Panc1 (cell line): ENCODE results near the gene GZF1. TPM values are rescaled to one million over a fixed set of nuclear protein-coding genes. Genes with fewer than 3 reads are reported as not detected.

Source experiments
- ATAC-seq: fragments of 200-7000 bp; cut with Tn5 transposase; 2 replicates; pipeline ENCODE4 v1.9.1; 2020; ENCODE audit warnings: mild to moderate bottlenecking, moderate library complexity
- Bru-seq: library from RNA; stranded (reverse); fragments of 400-500 nt; gene quantifications from one replicate; lab custom pipeline; 2021; lab: Mats Ljungman, UMichigan
- BruChase-seq, 2 experiments: library from RNA; stranded (reverse); fragments of 400-500 nt; gene quantifications; one replicate each; lab custom pipeline; 2021; lab: Mats Ljungman, UMichigan
- BruUV-seq: library from RNA; stranded (reverse); fragments of 400-500 nt; replicated peaks from 2 replicates; lab custom pipeline; 2021; lab: Mats Ljungman, UMichigan
- CTCF ChIA-PET: fragments of 300-600 bp; sonication (Branson Sonifier 250); formaldehyde crosslinking; loops from one replicate; lab custom pipeline; 2022; ENCODE audit warnings: antibody characterized with exemption; lab: Charles Lee
- POLR2A ChIA-PET: fragments of 300-600 bp; sonication (Branson Sonifier 250); formaldehyde crosslinking; loops from one replicate; lab custom pipeline; 2022; ENCODE audit warnings: antibody characterized with exemption; lab: Charles Lee
- DNase-seq: peaks from one replicate; pipeline ENCODE4 v3.0.0-alpha.2; 2010; ENCODE audit warnings: low read depth, low spot score
- H3K27ac ChIP-seq: 2 replicates; pipeline ENCODE4 v1.5.1; 2011; ENCODE audit warnings: mild to moderate bottlenecking, low read length, inconsistent platforms
- H3K27me3 ChIP-seq: fragments of 200-500 bp; sonication (Bioruptor generic); 2 replicates; pipeline ENCODE4 v1.6.0; 2014; ENCODE audit warnings: low read length, inconsistent platforms; ENCODE audit not compliant: control insufficient read depth, insufficient read depth
- H3K36me3 ChIP-seq: fragments of 200-500 bp; sonication (Bioruptor generic); 2 replicates; pipeline ENCODE4 v1.5.1; 2014; ENCODE audit warnings: inconsistent platforms, mild to moderate bottlenecking, low read length, moderate library complexity; ENCODE audit not compliant: control insufficient read depth, insufficient read depth
- H3K4me1 ChIP-seq: 2 replicates; pipeline ENCODE4 v1.5.1; 2011; ENCODE audit warnings: inconsistent platforms, mild to moderate bottlenecking, low read length, moderate library complexity; ENCODE audit not compliant: control insufficient read depth, insufficient read depth
- H3K4me3 ChIP-seq, 2 experiments: 2 replicates each; pipeline ENCODE4 v1.5.1; 2011 to 2012; ENCODE audit warnings: low read depth in 2 of 2, low read length in 2 of 2, mild to moderate bottlenecking in 2 of 2, inconsistent platforms in 1 of 2, moderate library complexity in 1 of 2
- H3K9me3 ChIP-seq: fragments of 200-500 bp; sonication (Bioruptor generic); 2 replicates; pipeline ENCODE4 v1.5.1; 2014; ENCODE audit warnings: low read depth, mild to moderate bottlenecking, inconsistent platforms, low read length, moderate library complexity; ENCODE audit not compliant: control insufficient read depth, insufficient read depth
- CTCF ChIP-seq: fragments of 450-650 bp; IDR thresholded peaks from 2 replicates; pipeline ENCODE4 v1.5.1; 2017; ENCODE audit warnings: mild to moderate bottlenecking
- POLR2AphosphoS5 ChIP-seq: IDR thresholded peaks from 2 replicates; pipeline ENCODE4 v1.6.1; 2012; ENCODE audit warnings: mild to moderate bottlenecking, low read depth, low read length, moderate library complexity
- REST ChIP-seq, 2 experiments: IDR thresholded peaks; 2 replicates each; pipeline ENCODE4 v1.6.1; 2011 to 2012; ENCODE audit warnings: low read depth in 2 of 2, control low read depth in 1 of 2, low read length in 1 of 2, mild to moderate bottlenecking in 1 of 2, moderate library complexity in 1 of 2; ENCODE audit not compliant: insufficient read depth in 1 of 2
- SIN3A ChIP-seq: IDR thresholded peaks from 2 replicates; pipeline ENCODE4 v1.6.1; 2012; ENCODE audit warnings: low read depth, mild to moderate bottlenecking, low read length, moderate library complexity, borderline replicate concordance; ENCODE audit not compliant: insufficient read depth
- TCF7L2 ChIP-seq: IDR thresholded peaks from 2 replicates; pipeline ENCODE4 v1.6.1; 2011; ENCODE audit warnings: mild to moderate bottlenecking, low read depth, low read length, inconsistent platforms
- in situ Hi-C: cut with HindIII; loops from 2 replicates; pipeline ENCODE4 v1.10.0; 2016; ENCODE audit warnings: low sequenced_read_pairs, low pct_unique_long_range_greater_than_20kb
- intact Hi-C: fragments of 100-400 bp; cut with micrococcal nuclease; formaldehyde crosslinking; loops from one replicate; pipeline ENCODE4 v1.10.0; 2022; ENCODE audit not compliant: unreplicated experiment
- long read RNA-seq: library from polyadenylated mRNA; unstranded; transcript quantifications from one replicate; pipeline ENCODE4 v2.0.0, GENCODE V29; 2021; ENCODE audit not compliant: unreplicated experiment
- polyA plus RNA-seq: library from polyadenylated mRNA; unstranded; fragments of >200 nt; gene quantifications from one replicate; pipeline ENCODE4 v1.2.1, GENCODE V29; 2012; ENCODE audit warnings: missing spikeins; ENCODE audit not compliant: insufficient read length
- total RNA-seq: library from RNA; stranded (reverse); gene quantifications from one replicate; pipeline ENCODE4 v1.2.1, GENCODE V29; 2021; ENCODE audit not compliant: unreplicated experiment

GZF1 gene
- total RNA-seq (18.0 TPM), Bru-seq, nascent RNA (percentile 79 among the genes with signal in this experiment), BruChase-seq, experiment 1, labeled RNA remaining after a 2-hour chase (percentile 86 among the genes with signal in this experiment), BruChase-seq, experiment 2, labeled RNA remaining after a 6-hour chase (percentile 69 among the genes with signal in this experiment)
- 21.9 TPM for polyA plus RNA-seq
- long read RNA-seq, full-length matches to known transcripts = 15 of 35 reads
- long read RNA-seq, partial matches to known transcripts = 3 of 35 reads
- long read RNA-seq, other reads (novel, unspliced or antisense) = 17 of 35 reads

GRCh38 chr20:23361476-23362391 is at the start of gene GZF1:
TSS of gene GZF1 (plus strand) at chr20:23362182. CDS start at chr20:23364384, 2,202 bp downstream.
- Histone ChIP-seq H3K9me3 (no peaks in the 10 kb centered on the region), H3K4me3 (peak within 1 kb of the TSS; percentile 88 to 91), H3K27me3 (no peaks in the 10 kb centered on the region), H3K36me3 (no peaks in the 10 kb centered on the region; the same call in 1 of the 2 replicates), H3K27ac (peak within 1 kb of the TSS; percentile 95), H3K4me1 (peaks cover 34% of the 10 kb centered on the region)
- BruUV-seq = no TSS peak
- peak; percentile 90 for ATAC-seq
- ChIA-PET POLR2A (no interaction called here), CTCF (no interaction called here)
- in situ Hi-C loops (no loop called here), intact Hi-C loops (no loop called here)
- TF ChIP-seq TCF7L2 = peak; percentile 58; the same call in 1 of the 2 replicates
- TF ChIP-seq POLR2AphosphoS5 = peak; percentile 97
- TF ChIP-seq CTCF = no peak
- TF ChIP-seq REST (IDR thresholded peaks at IDR 0.05; ENCODE audit: insufficient read depth in 1 of 2, low read depth in 2 of 2, low read length in 1 of 2) = peak in 1 of 2 experiments; percentile 50; a peak in 1 of 4 replicates
- peak; percentile 58; the same call in 1 of the 2 replicates for TF ChIP-seq SIN3A
- peak; percentile 92 for DNase-seq

GRCh38 chr20:23313271-23313670 is 48.7 kb upstream of the GZF1 start:
- Histone ChIP-seq H3K27me3 (no peaks in the 10 kb centered on the region), H3K36me3 (no peaks in the 10 kb centered on the region), H3K27ac (no peak overlapping the region), H3K9me3 (no peaks in the 10 kb centered on the region), H3K4me3 (no peak overlapping the region), H3K4me1 (no peaks in the 10 kb centered on the region)
- no peak for ATAC-seq
- TF ChIP-seq SIN3A (no peak), CTCF (no peak), POLR2AphosphoS5 (no peak), REST (IDR thresholded peaks at IDR 0.05; ENCODE audit: insufficient read depth in 1 of 2, low read depth in 2 of 2, low read length in 1 of 2) (no peak), TCF7L2 (no peak)
- in situ Hi-C loops (no loop called here), intact Hi-C loops (no loop called here)
- ChIA-PET CTCF (no interaction called here), POLR2A (no interaction called here)
- no TSS peak for BruUV-seq
- no peak for DNase-seq
